GM21529 (cell line): ENCODE data around the gene PLCL1.

Experiments
- ATAC-seq: cut with Tn5 transposase; IDR thresholded peaks from one replicate; pipeline ENCODE4 v1.9.1; 2021; ENCODE audit not compliant: unreplicated experiment

Gene PLCL1

DNA sequence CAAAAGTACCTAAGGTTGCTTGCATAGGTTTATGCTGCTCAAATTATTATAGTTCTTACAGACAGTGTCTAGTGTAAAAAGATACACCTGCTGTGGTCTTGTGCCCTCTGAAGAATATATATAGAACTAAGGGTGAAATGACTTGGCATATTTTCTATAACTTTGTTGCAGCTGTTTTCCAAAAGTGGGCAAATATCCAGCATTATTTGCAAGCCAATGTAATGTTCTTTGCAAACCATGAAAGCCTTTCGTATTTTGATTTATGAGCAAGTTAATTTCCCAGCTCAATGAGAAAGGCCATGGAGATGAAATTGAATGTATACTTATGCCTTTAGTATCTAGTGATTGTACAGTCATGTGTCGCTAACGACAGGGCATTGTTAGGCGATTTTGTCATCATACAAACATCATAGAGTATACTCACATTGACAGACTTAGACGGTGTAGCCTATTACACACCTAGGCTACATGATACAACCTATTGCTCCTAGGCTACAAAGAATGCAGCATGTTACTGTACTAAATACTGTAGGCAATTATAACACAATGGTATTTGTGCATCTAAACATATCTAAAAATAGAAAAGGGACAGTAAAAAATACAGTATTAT is 116.3 kb downstream of the PLCL1 start:
- ATAC-seq, result no peak

DNA sequence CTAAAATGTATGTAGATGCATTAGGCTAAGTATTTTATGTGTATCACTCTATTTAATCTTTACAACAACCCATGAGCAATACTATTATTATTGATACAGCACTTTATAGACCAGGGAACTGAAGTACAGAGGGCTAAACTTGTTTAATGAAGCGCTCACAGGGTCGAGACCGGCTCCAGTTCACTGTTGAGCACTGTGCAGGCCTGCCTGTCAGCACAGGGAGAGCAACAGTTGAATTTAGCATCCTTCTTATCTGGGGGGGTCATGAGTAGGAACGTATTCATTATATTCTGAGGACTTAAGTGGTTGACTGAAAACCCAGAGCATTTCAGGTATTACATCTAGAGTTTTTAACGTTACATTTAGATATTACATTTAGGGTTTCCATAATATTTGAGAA is 120.1 kb downstream of the PLCL1 start:
- no peak for ATAC-seq

DNA sequence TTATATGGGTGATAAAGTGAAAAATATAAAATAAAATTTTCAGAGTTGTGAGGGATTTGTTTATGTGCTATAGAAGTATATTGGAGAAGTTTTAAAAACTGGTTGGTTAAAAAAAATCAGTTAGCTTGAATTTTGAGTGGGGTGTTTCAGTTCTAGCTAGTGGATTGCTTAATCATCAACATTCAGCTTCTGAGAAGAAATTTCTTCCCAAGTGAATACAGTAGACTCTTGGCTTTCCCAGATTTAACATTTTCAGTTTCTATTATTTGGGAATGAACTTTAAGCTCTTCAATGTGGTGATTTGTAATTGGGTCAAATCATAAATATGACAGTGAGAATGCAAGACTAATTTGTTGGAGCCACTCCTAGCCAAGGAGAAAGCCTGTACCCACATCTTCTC is 120.8 kb downstream of the PLCL1 start:
- no peak for ATAC-seq

DNA sequence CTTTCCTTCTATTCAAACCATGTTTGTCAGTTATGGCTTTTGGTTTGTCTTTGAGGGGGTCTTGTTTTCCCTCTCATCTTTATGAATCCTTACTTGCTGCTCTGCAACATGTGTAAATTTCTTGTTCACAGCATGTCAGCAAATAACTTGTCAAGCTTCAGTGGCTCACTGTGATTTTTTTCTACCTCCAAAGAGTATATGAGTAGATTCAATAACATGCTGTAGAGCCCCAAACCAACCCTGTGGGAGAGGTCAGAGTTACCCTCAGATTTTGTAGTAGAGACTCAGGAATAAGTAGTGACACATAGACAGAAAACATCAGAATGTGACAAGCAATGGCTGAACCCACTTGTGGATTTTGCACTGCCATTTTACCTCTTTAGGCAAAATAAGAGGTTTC is 121.6 kb downstream of the PLCL1 start:
- ATAC-seq, result no peak

DNA sequence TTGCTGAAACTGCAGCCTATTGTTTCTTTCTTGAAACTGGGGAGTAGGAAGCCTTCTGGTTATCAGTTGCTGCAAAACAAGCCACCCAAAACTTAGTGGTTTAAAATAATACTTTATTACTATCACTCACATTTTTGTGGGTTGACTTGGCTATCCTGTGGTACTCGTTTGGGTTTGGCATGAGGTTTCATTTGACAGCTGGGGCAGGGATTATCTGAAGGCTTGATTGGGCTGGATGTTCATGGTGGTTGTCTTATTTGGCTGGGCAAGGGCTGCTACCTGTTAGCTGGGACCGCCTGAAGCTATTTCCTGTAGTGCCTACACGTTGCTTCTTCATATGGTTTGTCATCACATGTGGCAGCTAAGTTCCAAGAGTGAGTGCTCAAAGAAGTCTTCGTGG is 122.3 kb downstream of the PLCL1 start:
- no peak for ATAC-seq

DNA sequence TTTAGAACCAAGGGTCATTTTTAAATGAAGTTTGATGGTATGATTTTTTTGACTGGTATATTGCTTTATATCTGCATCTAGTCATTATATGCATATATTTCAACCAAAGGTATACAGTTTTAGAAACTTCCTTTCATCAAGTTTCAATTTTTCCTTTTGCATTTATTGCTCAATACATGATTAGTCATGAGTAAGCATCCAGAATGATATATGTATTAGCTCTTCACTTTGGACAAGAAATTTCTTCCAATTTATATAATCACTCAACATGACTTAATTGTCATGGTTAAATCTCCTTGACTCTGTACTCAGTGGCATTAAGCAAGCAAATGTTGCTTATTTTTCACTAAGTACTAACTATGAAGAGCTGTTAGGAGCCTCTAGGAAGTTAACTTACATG is 123.6 kb downstream of the PLCL1 start:
- no peak for ATAC-seq

DNA sequence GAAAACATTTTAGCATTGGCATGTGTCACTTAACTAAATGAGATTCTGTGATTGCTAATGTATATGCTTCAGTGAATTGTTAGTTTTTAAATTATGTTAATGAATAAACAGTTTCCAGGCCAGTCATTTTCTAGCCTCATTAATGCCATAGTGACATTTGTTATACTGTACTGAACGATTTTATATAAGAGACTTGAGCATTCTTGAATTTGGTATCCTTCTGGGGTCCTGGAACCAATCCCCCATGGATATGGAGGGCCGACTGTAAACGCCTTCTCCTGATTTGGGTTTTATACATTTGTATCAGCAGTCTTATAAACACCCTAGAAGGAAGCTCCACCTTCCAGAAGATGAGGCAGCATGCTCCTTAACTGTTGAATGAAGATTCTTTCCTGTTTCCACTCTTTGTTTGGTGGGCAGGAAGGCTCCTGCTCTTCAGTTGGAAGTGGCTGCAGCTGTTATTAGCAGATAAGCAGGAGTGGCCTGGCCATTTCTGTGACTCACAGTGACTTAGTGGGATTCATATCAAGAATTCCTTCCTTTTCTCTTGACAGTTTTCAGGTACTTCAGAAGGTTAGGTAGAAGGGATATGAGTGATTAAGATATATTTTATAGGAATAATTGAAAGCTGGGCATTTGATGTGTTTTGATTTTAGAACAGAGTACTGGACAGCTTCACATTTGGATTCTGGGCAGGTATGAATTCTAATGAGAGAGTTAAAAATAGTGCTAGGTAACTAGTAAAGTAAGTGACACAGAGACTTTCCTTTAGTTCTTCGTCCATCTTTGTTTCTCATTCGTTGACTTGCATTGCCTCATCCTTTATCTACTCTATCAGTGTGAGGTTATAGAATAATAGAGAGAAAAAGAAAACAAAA is 124.9 kb downstream of the PLCL1 start:
- ATAC-seq, result no peak

DNA sequence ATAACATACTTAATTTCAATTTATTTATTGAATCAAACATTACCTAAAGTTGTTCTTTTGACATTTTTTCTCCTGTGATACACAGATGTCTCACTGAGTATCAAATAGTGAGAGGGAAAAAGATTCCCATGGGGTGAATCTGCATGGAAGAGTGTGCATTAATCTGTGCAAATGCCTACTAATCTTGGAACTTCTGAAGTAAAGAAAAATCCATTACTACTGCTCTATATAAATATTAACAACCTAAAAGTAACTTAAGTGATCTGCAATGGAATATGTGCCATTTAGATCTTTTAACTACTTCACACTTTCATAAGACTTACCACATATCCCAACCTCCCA is 125.5 kb downstream of the PLCL1 start:
- no peak for ATAC-seq

DNA sequence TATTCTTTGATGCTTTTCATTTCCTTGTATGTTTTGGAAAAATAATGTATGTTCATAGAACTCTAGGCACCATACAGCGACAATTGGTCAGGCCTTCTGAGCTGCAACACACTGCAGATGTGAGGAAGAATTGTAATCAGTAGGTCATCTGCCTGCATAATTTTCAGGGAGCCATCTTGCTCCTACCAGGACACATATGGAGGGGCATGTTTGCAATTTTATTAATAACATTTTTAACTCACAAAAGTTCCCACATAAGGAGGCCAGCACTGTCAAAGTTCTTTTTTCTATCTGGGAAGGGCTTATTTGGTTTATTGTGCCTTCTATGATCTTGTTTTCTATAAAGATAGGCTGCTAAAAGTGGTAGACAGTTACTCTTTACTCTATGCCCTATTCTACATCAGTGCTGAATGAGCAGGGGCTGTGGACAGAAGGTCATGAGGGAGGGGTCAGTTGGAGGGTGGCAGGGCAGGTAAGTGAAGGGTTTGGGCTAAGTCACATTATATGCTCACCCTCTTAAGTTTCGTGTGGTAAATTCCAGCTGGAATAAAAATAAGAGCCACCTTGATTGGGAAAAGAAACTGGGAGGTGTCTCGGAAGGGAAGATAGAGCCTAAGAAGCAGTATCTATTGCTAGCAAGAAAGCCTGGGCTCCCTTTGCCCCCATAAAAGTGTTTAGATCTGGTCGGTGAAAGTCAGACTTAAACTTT is 126.3 kb downstream of the PLCL1 start:
- ATAC-seq, result no peak

DNA sequence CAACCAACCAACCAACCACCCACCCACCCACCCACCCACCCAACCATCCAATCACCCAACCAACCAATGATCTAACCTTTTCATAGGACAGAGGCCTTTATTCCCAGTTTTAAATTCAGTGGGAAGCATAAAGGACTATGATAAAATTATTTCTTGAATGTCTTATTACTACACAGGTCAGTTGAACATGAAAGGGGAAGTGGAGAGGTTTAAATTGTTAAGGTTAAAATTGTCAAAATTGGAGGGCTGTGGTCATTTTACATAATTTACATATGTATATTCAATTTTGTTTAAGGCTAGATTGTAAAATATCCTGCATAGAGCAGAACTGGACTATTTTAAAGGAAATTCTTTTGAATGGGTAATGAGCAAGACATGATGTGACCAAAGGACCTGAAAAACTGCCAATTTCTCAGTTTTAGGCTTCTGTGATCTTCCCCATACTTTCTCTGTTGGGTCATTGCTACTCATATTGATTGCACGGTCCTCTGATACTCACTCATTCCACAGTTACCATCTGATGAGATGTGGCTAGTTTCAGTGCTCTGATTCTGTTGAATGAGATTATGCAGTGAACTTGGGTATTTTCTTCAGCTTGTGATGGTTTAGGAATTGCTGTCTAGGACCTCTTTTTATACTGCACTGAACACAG is 127.4 kb downstream of the PLCL1 start:
- ATAC-seq, result no peak

DNA sequence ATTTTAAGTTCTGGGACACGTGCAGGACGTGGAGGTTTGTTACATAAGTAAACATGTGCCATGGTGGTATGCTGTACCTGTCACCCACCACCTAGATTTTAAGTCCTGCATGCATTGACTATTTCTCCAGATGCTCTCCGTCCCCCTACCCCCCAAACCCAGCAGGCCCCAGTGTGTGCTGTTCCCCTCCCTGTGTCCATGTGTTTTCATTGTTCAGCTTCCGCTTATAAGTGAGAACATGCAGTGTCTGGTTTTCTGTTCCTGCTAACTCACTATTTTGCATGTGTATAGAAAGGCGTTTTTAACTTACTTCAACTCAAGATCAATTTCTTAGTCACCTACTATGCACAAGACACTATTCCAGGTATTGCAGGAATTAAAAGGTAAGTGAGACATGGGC is 128.0 kb downstream of the PLCL1 start:
- ATAC-seq, result no peak

DNA sequence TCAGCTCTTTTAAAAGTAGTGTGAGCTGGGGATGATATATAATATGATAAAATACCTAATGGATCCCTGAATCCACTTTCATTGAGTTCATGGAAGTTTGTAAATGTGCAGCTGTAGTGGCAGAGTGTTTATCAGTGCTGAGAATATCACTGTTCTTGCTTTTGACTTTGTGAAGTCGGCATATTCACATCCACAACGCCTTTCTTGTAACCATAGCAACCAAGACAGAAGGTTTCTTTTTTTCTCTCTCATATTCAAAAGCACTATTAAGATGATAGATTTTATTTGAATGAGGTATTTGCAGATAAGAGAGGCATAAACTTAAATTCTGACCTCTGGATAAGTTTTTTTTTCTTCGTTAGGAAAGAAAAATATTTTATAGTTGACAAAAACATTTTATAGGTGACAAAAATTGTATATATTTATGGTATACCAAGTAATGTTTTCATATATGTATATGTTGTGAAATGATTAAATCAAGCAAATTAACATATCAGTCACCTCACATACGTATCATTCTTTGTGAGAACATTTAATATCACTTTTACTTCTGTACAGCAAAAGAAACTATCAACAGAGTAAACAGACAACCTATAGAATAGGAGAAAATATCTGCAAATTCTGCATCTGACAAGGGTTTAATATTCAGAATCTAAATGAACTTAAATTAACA is 130.0 kb downstream of the PLCL1 start:
- no peak for ATAC-seq

DNA sequence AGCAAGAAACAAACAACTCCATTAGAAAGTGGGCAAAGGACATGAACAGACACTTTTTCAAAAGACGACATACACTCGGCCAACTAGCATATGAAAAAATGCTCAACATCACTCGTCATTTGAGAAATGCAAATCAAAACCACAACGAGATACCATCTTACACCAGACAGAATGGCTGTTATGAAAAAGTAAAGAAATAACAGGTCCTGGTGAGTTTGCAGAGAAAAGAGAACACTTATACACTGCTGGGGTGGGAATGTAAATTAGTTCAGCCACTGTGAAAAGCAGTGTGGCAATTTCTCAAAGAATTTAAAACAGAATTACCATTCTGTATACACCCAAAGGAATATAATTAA is 130.5 kb downstream of the PLCL1 start:
- no peak for ATAC-seq

DNA sequence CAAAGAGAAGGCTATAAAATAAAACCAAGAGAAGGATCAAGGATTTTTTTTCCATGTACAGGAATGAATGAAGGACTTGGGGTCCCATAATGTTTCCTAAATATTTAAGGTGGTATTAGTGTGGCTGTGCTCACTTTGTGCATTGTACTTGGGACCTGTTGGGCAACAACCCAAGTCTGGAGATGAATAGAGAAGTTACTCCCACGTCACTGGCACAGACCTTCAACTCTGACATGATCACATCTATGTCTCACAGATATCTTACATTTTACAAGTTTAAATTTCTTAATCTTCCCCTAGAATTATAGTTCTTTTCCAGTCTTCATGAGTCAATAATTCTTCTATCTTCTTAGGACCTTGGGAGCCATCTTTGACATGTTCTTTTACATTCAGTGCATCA is 133.4 kb downstream of the PLCL1 start:
- ATAC-seq, result no peak

DNA sequence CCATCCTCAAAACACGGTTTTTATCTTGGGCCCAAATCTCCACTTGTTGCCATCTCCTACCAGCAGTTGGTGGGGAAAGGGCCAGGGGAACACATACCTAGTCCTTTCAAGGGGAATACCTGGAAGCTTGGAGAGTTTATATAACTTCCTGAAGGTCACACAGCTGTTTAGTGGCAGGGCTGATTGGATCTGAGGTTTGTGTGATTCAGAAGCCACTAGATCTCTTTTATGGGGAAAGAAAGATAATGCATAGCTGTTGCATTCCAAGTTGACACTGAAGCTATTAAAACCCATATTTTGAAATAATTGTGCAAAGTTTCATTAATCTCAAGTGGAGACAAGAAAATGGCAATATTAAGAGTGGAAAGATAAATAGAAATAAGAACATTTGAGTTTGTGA is 134.2 kb downstream of the PLCL1 start:
- ATAC-seq, result no peak

DNA sequence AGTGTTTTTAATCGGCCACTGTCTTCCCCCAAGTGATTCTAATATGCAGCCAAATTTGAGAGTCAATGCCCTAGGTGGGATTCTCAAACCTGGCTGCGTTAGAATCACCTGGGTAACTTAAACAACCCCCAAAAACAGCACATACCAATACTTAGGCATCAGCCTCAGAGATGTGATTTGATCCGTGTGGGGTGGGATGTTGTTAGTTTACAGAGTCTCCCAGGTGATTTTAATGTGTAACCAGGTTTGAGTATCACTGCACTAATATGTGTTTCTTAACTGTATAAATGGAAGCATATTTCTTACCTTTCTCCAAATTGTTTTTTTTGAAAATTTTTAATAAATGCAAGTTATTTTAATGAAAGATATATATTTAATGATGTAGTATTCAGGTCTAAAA is 135.4 kb downstream of the PLCL1 start:
- no peak for ATAC-seq

DNA sequence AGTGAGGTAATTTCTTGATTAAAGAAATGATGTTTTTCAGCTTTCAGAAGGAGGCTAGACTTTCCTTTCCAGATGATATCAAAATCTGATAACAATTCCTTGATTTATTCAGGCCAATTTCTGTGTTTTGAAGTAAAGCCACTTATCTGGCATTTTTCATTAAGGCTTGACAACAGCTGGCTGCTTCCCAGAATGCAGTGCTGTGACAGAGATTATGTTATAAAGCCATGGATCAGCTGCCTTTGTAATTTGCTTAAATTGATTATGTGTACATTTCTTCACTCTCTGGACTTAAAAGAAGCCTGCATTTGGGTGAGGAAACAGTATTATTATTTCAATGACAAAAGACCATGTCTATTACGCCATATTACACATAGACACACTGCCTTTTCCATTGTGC is 136.0 kb downstream of the PLCL1 start:
- ATAC-seq, result no peak

DNA sequence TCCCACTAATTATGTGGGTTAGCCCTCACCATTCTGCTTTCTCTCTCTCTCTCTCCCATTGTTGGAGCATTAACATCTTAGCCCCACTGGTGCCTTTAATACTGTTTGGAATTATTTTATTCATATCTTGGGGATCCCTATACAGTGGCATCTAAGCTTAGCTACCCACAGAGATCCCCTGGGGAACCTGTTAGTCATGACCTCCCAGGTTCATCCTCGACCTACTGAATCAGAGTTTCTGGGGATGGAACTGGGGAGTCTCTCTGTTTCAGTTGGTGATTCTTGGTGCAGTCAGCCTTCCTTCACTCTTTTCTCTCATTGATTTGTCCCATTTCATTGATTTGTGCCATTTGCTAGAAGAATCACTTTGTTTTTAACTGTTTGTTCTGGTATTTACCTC is 137.3 kb downstream of the PLCL1 start:
- ATAC-seq, result no peak

DNA sequence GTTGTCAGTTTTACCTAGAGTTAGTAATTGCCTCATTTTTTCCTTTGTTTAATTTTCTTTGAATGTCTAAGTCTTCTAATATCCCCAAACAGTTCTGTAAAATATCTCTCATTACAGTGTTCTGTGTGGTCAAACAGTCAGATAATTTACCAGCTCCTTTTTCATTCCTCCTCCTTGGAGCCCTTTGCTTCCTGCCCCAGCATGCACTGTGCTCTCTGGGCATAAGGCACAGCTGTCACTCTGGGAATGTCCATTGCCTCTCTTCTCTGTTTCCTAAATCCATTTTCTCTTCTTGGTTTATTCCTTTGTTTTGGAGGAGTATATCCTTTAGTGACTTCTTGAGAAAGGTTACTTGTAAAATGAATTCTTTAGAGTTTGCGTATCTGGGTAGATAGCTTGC is 139.3 kb downstream of the PLCL1 start:
- no peak for ATAC-seq

DNA sequence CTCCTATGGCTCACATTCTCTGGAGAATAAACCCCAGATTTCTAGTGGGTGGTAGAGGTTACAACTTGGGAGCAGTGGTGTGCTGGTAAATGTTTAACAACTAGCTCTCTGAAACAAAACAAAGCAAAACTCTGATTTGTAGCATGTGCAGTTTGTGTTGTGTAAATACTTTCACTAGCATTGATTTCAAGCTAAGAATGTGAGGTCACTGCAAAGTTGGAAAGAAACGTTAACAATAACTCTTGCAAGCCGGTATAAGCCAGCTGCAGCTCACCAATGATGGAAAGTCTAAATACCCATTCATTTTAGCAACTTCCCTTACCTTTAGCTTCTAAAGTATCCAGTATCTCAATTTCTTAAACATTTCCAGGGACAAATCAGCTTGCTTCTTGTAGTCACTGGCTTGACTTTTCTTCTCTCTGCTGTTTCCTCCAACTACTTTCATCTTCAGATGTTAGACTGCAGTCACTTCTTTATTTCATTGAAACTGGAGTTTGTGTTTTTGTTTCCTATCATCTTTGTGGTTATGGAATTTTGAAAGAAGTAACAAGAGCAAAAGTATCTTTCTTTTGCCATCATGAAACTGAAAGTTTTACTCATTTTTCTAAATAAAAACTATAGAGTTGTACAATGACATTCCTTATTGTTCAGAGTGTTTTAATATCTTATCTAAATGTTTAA is 140.2 kb downstream of the PLCL1 start:
- ATAC-seq, result no peak

DNA sequence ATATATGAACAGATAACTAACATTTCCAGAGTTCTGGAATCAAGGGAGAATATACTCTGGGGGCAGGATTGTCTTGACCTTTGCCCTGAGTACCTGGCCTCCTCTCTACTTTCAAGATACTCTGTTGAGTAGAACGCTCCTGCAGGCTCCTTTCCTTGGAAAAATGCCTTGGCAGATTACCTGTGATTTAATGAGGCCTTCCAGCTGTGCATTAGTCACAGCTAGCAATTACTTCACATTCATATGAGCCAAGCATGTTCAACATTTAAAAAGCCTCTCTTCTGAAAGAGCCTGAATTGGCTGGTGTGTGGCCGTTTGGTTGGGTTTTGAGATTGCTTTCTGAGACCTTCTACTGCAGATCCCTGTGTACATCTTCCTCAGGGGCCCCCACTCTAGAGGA is 142.2 kb downstream of the PLCL1 start:
- no peak for ATAC-seq
